HepG2 (cell line): Measurements from ENCODE around the gene WNT5A. TPM values are rescaled to one million over a fixed set of nuclear protein-coding genes. Genes with fewer than 3 reads are reported as not detected.

ENCODE experiments used
- ATAC-seq: fragments of 200-7000 bp; cut with Tn5 transposase; 3 replicates; pipeline ENCODE4 v1.9.1; 2020; ENCODE audit warnings: mild to moderate bottlenecking, moderate library complexity
- BruUV-seq: library from RNA; stranded (reverse); fragments of 400-500 nt; replicated peaks from 2 replicates; lab custom pipeline; 2021; lab: Mats Ljungman, UMichigan
- CTCF ChIA-PET: fragments of 300-600 bp; formaldehyde crosslinking; extraction: SDS; loops from one replicate; lab custom pipeline; 2021; ENCODE audit warnings: low total read pairs, inconsistent platforms, low intra/inter-chr PET ratio; lab: Yijun Ruan, JAX
- POLR2A ChIA-PET: fragments of 350-600 bp; sonication (Branson Sonifier 250); formaldehyde crosslinking; loops from one replicate; lab custom pipeline; 2020; ENCODE audit warnings: antibody characterized with exemption, inconsistent platforms; lab: Yijun Ruan, JAX
- DNase-seq: peaks from one replicate; pipeline ENCODE4 v3.0.0-alpha.2; 2015; ENCODE audit warnings: low spot score
- FAIRE-seq: peaks from 3 replicates; lab custom pipeline; 2011; peaks lifted over from hg19 to GRCh38; lab: Jason Lieb, UNC
- H2AFZ ChIP-seq: one replicate; pipeline ENCODE4 v1.6.1; 2011; ENCODE audit warnings: low read length, inconsistent platforms
- H3K27ac ChIP-seq: fragments of 300-600 bp; 3 replicates; pipeline ENCODE4 v1.8.0; 2011; ENCODE audit warnings: mixed run types, mild to moderate bottlenecking, mixed read lengths, low read length, inconsistent platforms; ENCODE audit not compliant: insufficient read depth; ENCODE audit errors: extremely low read length
- H3K27me3 ChIP-seq, 2 experiments: fragments of 200-600 bp in 1 of 2; 2 replicates in 1 of 2; 3 replicates in 1 of 2; pipeline versions ENCODE4 v1.6.0 to v1.8.0; 2011; ENCODE audit warnings: low read length in 2 of 2, mild to moderate bottlenecking in 2 of 2, moderate library complexity in 2 of 2, inconsistent platforms in 1 of 2; ENCODE audit not compliant: insufficient read depth in 2 of 2, control insufficient read depth in 1 of 2
- H3K36me3 ChIP-seq, 2 experiments: fragments of 200-600 bp in 1 of 2; replicated peaks in 1 of 2; 2 replicates in 1 of 2; 3 replicates in 1 of 2; pipeline versions ENCODE4 v1.5.1 to v1.8.0; 2011; ENCODE audit warnings: low read length in 2 of 2, inconsistent platforms in 1 of 2; ENCODE audit not compliant: insufficient read depth in 2 of 2, control insufficient read depth in 1 of 2
- H3K4me1 ChIP-seq: 2 replicates; pipeline ENCODE4 v1.5.1; 2012; ENCODE audit warnings: low read length, inconsistent platforms; ENCODE audit not compliant: insufficient read depth
- H3K4me2 ChIP-seq: 2 replicates; pipeline ENCODE4 v1.6.0; 2011; ENCODE audit warnings: low read depth, low read length, inconsistent platforms
- H3K4me3 ChIP-seq, 3 experiments: fragments of 200-600 bp in 1 of 3; sonication (generic), shearing (Covaris generic) in 1 of 3; replicated peaks in 1 of 3; 2 replicates each; pipeline ENCODE4 v1.5.1; 2011 to 2016; ENCODE audit warnings: low read length in 3 of 3, inconsistent platforms in 2 of 3, low read depth in 2 of 3, mild to moderate bottlenecking in 2 of 3, control low read depth in 1 of 3, mixed read lengths in 1 of 3; ENCODE audit not compliant: insufficient read depth in 1 of 3
- H3K79me2 ChIP-seq: one replicate; pipeline ENCODE4 v1.6.1; 2011; ENCODE audit warnings: low read length, inconsistent platforms; ENCODE audit not compliant: insufficient read depth
- H3K9ac ChIP-seq: 2 replicates; pipeline ENCODE4 v1.6.0; 2011; ENCODE audit warnings: mild to moderate bottlenecking, low read depth, low read length, inconsistent platforms; ENCODE audit not compliant: insufficient read depth
- H3K9me3 ChIP-seq: 2 replicates; pipeline ENCODE4 v1.5.1; 2012; ENCODE audit warnings: mild to moderate bottlenecking, low read length
- H4K20me1 ChIP-seq: 2 replicates; pipeline ENCODE4 v1.6.0; 2011; ENCODE audit warnings: inconsistent platforms, mild to moderate bottlenecking, low read length, moderate library complexity; ENCODE audit not compliant: insufficient read depth
- E2F1 ChIP-seq: sonication (generic); formaldehyde crosslinking; IDR thresholded peaks from 2 replicates; pipeline ENCODE4 v1.5.0; 2020; ENCODE audit warnings: missing genetic modification reagents
- GPBP1L1 ChIP-seq: sonication (generic); formaldehyde crosslinking; IDR thresholded peaks from 2 replicates; pipeline ENCODE4 v1.5.0; 2020; ENCODE audit warnings: mild to moderate bottlenecking, missing genetic modification reagents
- HMGXB4 ChIP-seq, 2 experiments: sonication (generic) in 1 of 2; formaldehyde crosslinking in 1 of 2; IDR thresholded peaks; 2 replicates each; pipeline versions ENCODE4 v1.4.0 to v1.6.1; 2018 to 2020; ENCODE audit warnings: missing genetic modification reagents in 2 of 2, borderline replicate concordance in 1 of 2, low read depth in 1 of 2, mild to moderate bottlenecking in 1 of 2, missing biosample characterization in 1 of 2
- JUND ChIP-seq: sonication (generic); formaldehyde crosslinking; IDR thresholded peaks from 2 replicates; pipeline ENCODE4 v1.8.0; 2022; ENCODE audit warnings: mild to moderate bottlenecking, missing genetic modification reagents
- KDM1A ChIP-seq: IDR thresholded peaks from 2 replicates; pipeline ENCODE4 v1.6.1; 2016; ENCODE audit warnings: missing compliant biosample characterization
- KLF15 ChIP-seq: sonication (generic); formaldehyde crosslinking; IDR thresholded peaks from 2 replicates; pipeline ENCODE4 v1.8.1; 2023; ENCODE audit warnings: borderline replicate concordance, mild to moderate bottlenecking, inconsistent platforms, missing genetic modification reagents, mixed read lengths
- RBFOX2 ChIP-seq: fragments of 200-400 bp; formaldehyde crosslinking; IDR thresholded peaks from 2 replicates; pipeline ENCODE4 v1.6.1; 2017; ENCODE audit warnings: low read depth, mild to moderate bottlenecking, low read length
- RXRB ChIP-seq: IDR thresholded peaks from 2 replicates; pipeline ENCODE4 v1.6.1; 2016; ENCODE audit warnings: borderline replicate concordance, missing genetic modification reagents, missing compliant biosample characterization
- SIN3B ChIP-seq: fragments of 150-350 bp; IDR thresholded peaks from 2 replicates; pipeline ENCODE4 v1.6.1; 2014; ENCODE audit warnings: low read length
- STAT6 ChIP-seq: sonication (generic); formaldehyde crosslinking; IDR thresholded peaks from 2 replicates; pipeline ENCODE4 v1.4.0; 2020; ENCODE audit warnings: missing genetic modification reagents, mild to moderate bottlenecking, borderline replicate concordance
- ZNF225 ChIP-seq: sonication (generic); formaldehyde crosslinking; IDR thresholded peaks from 2 replicates; pipeline ENCODE4 v1.4.0; 2020; ENCODE audit warnings: mild to moderate bottlenecking, missing genetic modification reagents
- ZNF256 ChIP-seq: sonication (generic); formaldehyde crosslinking; conservative IDR thresholded peaks from 2 replicates; pipeline ENCODE4 v1.4.0; 2020; ENCODE audit warnings: missing genetic modification reagents
- ZNF430 ChIP-seq: sonication (generic); formaldehyde crosslinking; IDR thresholded peaks from 2 replicates; pipeline ENCODE4 v1.9.0; 2021; ENCODE audit warnings: mild to moderate bottlenecking, missing genetic modification reagents
- ZNF672 ChIP-seq: sonication (generic); formaldehyde crosslinking; IDR thresholded peaks from 2 replicates; pipeline ENCODE4 v1.8.1; 2022; ENCODE audit warnings: missing genetic modification reagents
- WGBS: methylation state at CpG from one replicate; pipeline ENCODE4 v1.1.6; 2017; ENCODE audit warnings: low lambda C conversion rate; 5-methylcytosine and 5-hydroxymethylcytosine counted together
- in situ Hi-C: cut with HindIII; loops from 2 replicates; pipeline ENCODE4 v1.10.0; 2017; ENCODE audit warnings: low pct_unique_long_range_greater_than_20kb; ENCODE audit not compliant: extremely low pct_ligation_motif_present
- intact Hi-C: fragments of 100-400 bp; cut with micrococcal nuclease; formaldehyde crosslinking; loops from one replicate; pipeline ENCODE4 v1.10.0; 2022; ENCODE audit not compliant: unreplicated experiment
- polyA plus RNA-seq, 8 experiments: library from polyadenylated mRNA; depleted of rRNA in 3 of 8; stranded (reverse) in 7 of 8; unstranded in 1 of 8; fragments of >200 nt; fragmentation: Illumina TruSeq in 4 of 8; extraction: Trizol in 4 of 8; gene quantifications; 2 replicates each; pipeline versions ENCODE4 v1.2.1 to v1.2.3, GENCODE V29; 2011 to 2016; ENCODE audit warnings: low read depth in 4 of 8, missing spikeins in 1 of 8, mixed read lengths in 1 of 8; ENCODE audit not compliant: insufficient read depth in 1 of 8
- total RNA-seq, 5 experiments: library from RNA; depleted of rRNA; stranded (reverse); fragments of >200 nt; fragmentation: Illumina TruSeq; extraction: Trizol; gene quantifications; 2 replicates each; pipeline ENCODE4 v1.2.3, GENCODE V29; 2016; ENCODE audit warnings: low read depth in 1 of 5

The WNT5A gene
- total and polyA plus RNA-seq, 2 of the 13 experiments (the other 11 are each of a cell fraction or from before 2014, with no cell fraction given): not detected

- TF ChIP-seq E2F1 (CRISPR knock-in tag) (no peak), GPBP1L1 (CRISPR knock-in tag) (no peak), RXRB (CRISPR knock-in tag) (no peak), JUND (CRISPR knock-in tag) (no peak), STAT6 (no peak)
Observed at GRCh38 chr3:55521738-55522421, 34.8 kb upstream of the WNT5A start (continued).

GRCh38 chr3:55521064-55521737 is 34.1 kb upstream of the WNT5A start:
- Histone ChIP-seq H4K20me1 (no peaks in the 10 kb centered on the region), H3K27me3 (no peaks in the 10 kb centered on the region), H3K27ac (no peak overlapping the region), H3K9me3 (no peaks in the 10 kb centered on the region), H3K79me2 (no peaks in the 10 kb centered on the region), H3K9ac (no peak overlapping the region), H3K4me1 (peaks cover 5% of the 10 kb centered on the region), H3K36me3 (no peaks in the 10 kb centered on the region), H3K4me2 (no peak overlapping the region), H3K4me3 (no peak overlapping the region), H2AFZ (no peak overlapping the region)
- in situ Hi-C loops (no loop called here), intact Hi-C loops (no loop called here)
- no peak for FAIRE-seq
- no TSS peak for BruUV-seq
- DNase-seq: no peak
- WGBS: 39% methylated on average over 5 of the region's 9 CpGs
- no peak for ATAC-seq
- ChIA-PET POLR2A (no interaction called here), CTCF (no interaction called here)
- TF ChIP-seq ZNF225 (CRISPR knock-in tag) (no peak), SIN3B (no peak), RBFOX2 (no peak), ZNF430 (no peak), KDM1A (CRISPR knock-in tag) (no peak), ZNF672 (CRISPR knock-in tag) (no peak), ZNF256 (no peak), KLF15 (no peak), HMGXB4 (CRISPR knock-in tag; IDR thresholded peaks at IDR 0.05; ENCODE audit: borderline replicate concordance in 1 of 2, low read depth in 1 of 2) (no peak)
